ENCODE results near the gene FAM131A. TPM values are rescaled to one million over a fixed set of nuclear protein-coding genes. Genes with fewer than 3 reads are reported as not detected.

FAM131A gene
- total RNA-seq, 1 experiment from 2014 or later = 14.4 TPM

- Mint-ChIP-seq H3K27ac (no peak overlapping the region; a peak in 1 of 7 replicates), H3K4me1 (no peaks in the 10 kb centered on the region), H3K9me3 (no peaks in the 10 kb centered on the region), H3K4me3 (no peak overlapping the region; a peak in 1 of 5 replicates), H3K36me3 (ENCODE audit: insufficient read depth in 1 of 3, low read depth in 3 of 3) (no peaks in the 10 kb centered on the region; a peak in 1 of 7 replicates), H3K27me3 (ENCODE audit: low read depth) (peaks cover 11% of the 10 kb centered on the region)
- no peak overlapping the region for H3K56ac ChIP-seq (ENCODE audit: insufficient read length, low read depth, low read length)
- no peaks in the 10 kb centered on the region for H3K79me1 ChIP-seq (ENCODE audit: insufficient read depth, low read depth, low read length, poor library complexity, severe bottlenecking)
- H3K4ac ChIP-seq (ENCODE audit: low read depth, low read length) = no peak overlapping the region
- H2BK5ac ChIP-seq (ENCODE audit: insufficient read length, low read length) = no peak overlapping the region
- H3K27me3 ChIP-seq (ENCODE audit: insufficient read depth, low read length) = no peaks in the 10 kb centered on the region
- no peaks in the 10 kb centered on the region for H3K4me1 ChIP-seq (ENCODE audit: insufficient read depth, low read length)
- no peak overlapping the region for H3K9ac ChIP-seq (ENCODE audit: extremely low read depth, insufficient read length, low read length)
- no CpG with 5 or more reads among the region's 21 CpGs for WGBS (ENCODE audit: extremely low coverage, insufficient read length, low lambda C conversion rate)
- no peak overlapping the region for H3K4me2 ChIP-seq (ENCODE audit: insufficient read depth, insufficient read length, low read length)
- no peak overlapping the region for H4K5ac ChIP-seq (ENCODE audit: insufficient read length, low read depth, low read length)
- no peak overlapping the region for H3T11ph ChIP-seq (ENCODE audit: low read length)
- H4K91ac ChIP-seq (ENCODE audit: insufficient read length, low read depth, low read length) = no peak overlapping the region
- TF ChIP-seq CTCF (conservative IDR thresholded peaks at IDR 0.05) = no peak
- no peak for DNase-seq
- H2AFZ ChIP-seq (ENCODE audit: low read length) = no peak overlapping the region
- no peak overlapping the region for H3K27ac ChIP-seq (ENCODE audit: insufficient read length, low read depth, low read length)
- no peaks in the 10 kb centered on the region for H3K9me3 ChIP-seq (ENCODE audit: control insufficient read depth, low read depth, low read length)
- H2BK20ac ChIP-seq (ENCODE audit: low read depth, low read length, poor library complexity, severe bottlenecking) = no peak overlapping the region
- H2BK120ac ChIP-seq (ENCODE audit: low read depth, low read length, poor library complexity, severe bottlenecking) = no peak overlapping the region
- no peaks in the 10 kb centered on the region for H3K79me2 ChIP-seq (ENCODE audit: insufficient read depth, low read length)
- H4K8ac ChIP-seq (replicated peaks; ENCODE audit: insufficient read length, low read depth, low read length) = no peak overlapping the region
- no peak overlapping the region; the same call in 1 of the 2 replicates for H3K14ac ChIP-seq (ENCODE audit: insufficient read depth, low read length)
- H2BK15ac ChIP-seq (ENCODE audit: low read depth, low read length) = no peak overlapping the region
- H2AK5ac ChIP-seq (ENCODE audit: insufficient read length, low read length) = no peak overlapping the region
- no peaks in the 10 kb centered on the region for H3K23me2 ChIP-seq (ENCODE audit: insufficient read length, low read depth, low read length, poor library complexity, severe bottlenecking)
- H3K23ac ChIP-seq (ENCODE audit: insufficient read length, low read depth, low read length) = no peak overlapping the region
- no peaks in the 10 kb centered on the region for H4K20me1 ChIP-seq (ENCODE audit: control insufficient read depth, insufficient read depth, insufficient read length)
- no peak overlapping the region for H3K18ac ChIP-seq (ENCODE audit: insufficient read length, low read depth, low read length)
- no peak overlapping the region for H2BK12ac ChIP-seq (ENCODE audit: insufficient read length, low read depth, low read length)
Measured at GRCh38 chr3:184291738-184292445, 45.5 kb upstream of the FAM131A start.

All from H9 (cell line).